Esophagus squamous epithelium (tissue), 4 donors: ENCODE measurements around the gene ZNF613.

Experiments used
- POLR2A ChIP-seq, 4 donors: fragments of 450-650 bp; IDR thresholded peaks; one replicate each; pipeline ENCODE4 v1.6.1; 2017; ENCODE audit warnings: antibody characterized with exemption in 4 of 4, mild to moderate bottlenecking in 4 of 4, moderate library complexity in 3 of 4
- TF ChIP-seq, protein P1 (sequence below), 6 experiments: fragments of 450-650 bp in 4 of 6; fragments of 200-600 bp in 2 of 6; sonication (generic) in 2 of 6; IDR thresholded peaks; one replicate each; pipeline ENCODE4 v1.5.1; 2016 to 2019; ENCODE audit warnings: antibody characterized with exemption in 6 of 6, mild to moderate bottlenecking in 4 of 6, moderate library complexity in 4 of 6

DNA sequence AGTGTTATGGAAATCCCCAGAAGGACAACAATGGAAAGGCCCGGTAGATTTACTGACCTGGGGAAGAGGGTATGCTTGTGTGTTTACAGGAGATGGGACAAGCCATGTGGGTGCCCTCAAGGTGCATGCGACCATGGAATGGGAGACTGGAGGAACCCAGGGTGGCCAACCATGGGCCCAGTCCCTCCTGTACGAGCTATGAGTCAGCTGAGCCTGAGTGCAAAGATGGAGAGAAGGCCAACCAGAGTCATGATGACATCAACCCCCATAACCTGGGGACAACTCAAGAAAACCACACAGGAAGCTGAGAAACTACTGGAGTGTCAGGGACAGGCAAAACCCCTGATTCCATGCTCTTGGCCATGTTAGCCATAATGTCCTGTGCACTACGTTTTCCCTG, 51.6 kb downstream of the ZNF613 start:
- TF ChIP-seq, protein P1, sequence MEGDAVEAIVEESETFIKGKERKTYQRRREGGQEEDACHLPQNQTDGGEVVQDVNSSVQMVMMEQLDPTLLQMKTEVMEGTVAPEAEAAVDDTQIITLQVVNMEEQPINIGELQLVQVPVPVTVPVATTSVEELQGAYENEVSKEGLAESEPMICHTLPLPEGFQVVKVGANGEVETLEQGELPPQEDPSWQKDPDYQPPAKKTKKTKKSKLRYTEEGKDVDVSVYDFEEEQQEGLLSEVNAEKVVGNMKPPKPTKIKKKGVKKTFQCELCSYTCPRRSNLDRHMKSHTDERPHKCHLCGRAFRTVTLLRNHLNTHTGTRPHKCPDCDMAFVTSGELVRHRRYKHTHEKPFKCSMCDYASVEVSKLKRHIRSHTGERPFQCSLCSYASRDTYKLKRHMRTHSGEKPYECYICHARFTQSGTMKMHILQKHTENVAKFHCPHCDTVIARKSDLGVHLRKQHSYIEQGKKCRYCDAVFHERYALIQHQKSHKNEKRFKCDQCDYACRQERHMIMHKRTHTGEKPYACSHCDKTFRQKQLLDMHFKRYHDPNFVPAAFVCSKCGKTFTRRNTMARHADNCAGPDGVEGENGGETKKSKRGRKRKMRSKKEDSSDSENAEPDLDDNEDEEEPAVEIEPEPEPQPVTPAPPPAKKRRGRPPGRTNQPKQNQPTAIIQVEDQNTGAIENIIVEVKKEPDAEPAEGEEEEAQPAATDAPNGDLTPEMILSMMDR (IDR thresholded peaks at IDR 0.05) = no peak
- no peak for TF ChIP-seq POLR2A (IDR thresholded peaks at IDR 0.05)
